ENCODE measurements around the gene THRA.
A peak's percentile ranks its signal among the peaks of the same experiment; 100 is the strongest.

Gene THRA

GRCh38 chr17:40026816-40027613 is 35.8 kb upstream of the THRA start:
- peak; percentile 59 for DNase-seq (ENCODE audit: low spot score)
- no peak for FAIRE-seq

GRCh38 chr17:40027614-40028012 is 35.2 kb upstream of the THRA start:
- FAIRE-seq (no peak), DNase-seq (ENCODE audit: low spot score) (no peak)

- DNase-seq (ENCODE audit: low spot score) (no peak), FAIRE-seq (no peak)
Observed at GRCh38 chr17:40028595-40028994, 34.2 kb upstream of the THRA start.

GRCh38 chr17:40031706-40032105 is 31.1 kb upstream of the THRA start:
- no peak for FAIRE-seq

GRCh38 chr17:40032322-40033320 is 30.1 kb upstream of the THRA start:
- DNase-seq (ENCODE audit: low spot score) (no peak), FAIRE-seq (no peak)

More at GRCh38 chr17:40031706-40032105, 31.1 kb upstream of the THRA start:
- no peak for DNase-seq (ENCODE audit: low spot score)

- DNase-seq (ENCODE audit: low spot score) (no peak), FAIRE-seq (no peak)
Observed at GRCh38 chr17:40033339-40033738, 29.4 kb upstream of the THRA start.

GRCh38 chr17:40034426-40035161 is 28.2 kb upstream of the THRA start:
- no peak for FAIRE-seq

GRCh38 chr17:40035162-40035559 is 27.6 kb upstream of the THRA start:
- FAIRE-seq (no peak), DNase-seq (ENCODE audit: low spot score) (no peak)

More at GRCh38 chr17:40034426-40035161, 28.2 kb upstream of the THRA start:
- DNase-seq (ENCODE audit: low spot score): no peak

- FAIRE-seq (no peak), DNase-seq (ENCODE audit: low spot score) (peak; percentile 31)
Observed at GRCh38 chr17:40038882-40039513, 23.8 kb upstream of the THRA start.

GRCh38 chr17:40041196-40041595 is 21.6 kb upstream of the THRA start:
- FAIRE-seq (no peak), DNase-seq (ENCODE audit: low spot score) (no peak)

GRCh38 chr17:40056379-40057015 is 6.3 kb upstream of the THRA start:
- FAIRE-seq (no peak), DNase-seq (ENCODE audit: low spot score) (no peak)

GRCh38 chr17:40058186-40058784 is 4.5 kb upstream of the THRA start:
- no peak for DNase-seq (ENCODE audit: low spot score)
- FAIRE-seq: no peak

GRCh38 chr17:40058865-40059264 is 3.9 kb upstream of the THRA start:
- FAIRE-seq: no peak
- DNase-seq (ENCODE audit: low spot score): no peak

- no peak for FAIRE-seq
- no peak for DNase-seq (ENCODE audit: low spot score)
Observed at GRCh38 chr17:40059729-40060475, 2.9 kb upstream of the THRA start.

GRCh38 chr17:40060887-40061608 is 1.7 kb upstream of the THRA start:
- FAIRE-seq (no peak), DNase-seq (ENCODE audit: low spot score) (no peak)

- no peak for DNase-seq (ENCODE audit: low spot score)
- FAIRE-seq: no peak
Observed at GRCh38 chr17:40061609-40062038, 1.1 kb upstream of the THRA start.

GRCh38 chr17:40063187-40063771 is 514 bp downstream of the THRA start:
- no peak for FAIRE-seq
- DNase-seq (ENCODE audit: low spot score): no peak

- DNase-seq (ENCODE audit: low spot score) (no peak), FAIRE-seq (no peak)
Observed at GRCh38 chr17:40063901-40064531, 1.3 kb downstream of the THRA start.

Measured in RCC 7860 (cell line).